NT2/D1 (cell line): Measurements from ENCODE around the gene HMX1.

Source experiments
- DNase-seq: peaks from one replicate; pipeline ENCODE4 v3.0.0-alpha.2; 2011; ENCODE audit warnings: low read depth, low spot score
- H3K27me3 ChIP-seq: 2 replicates; pipeline ENCODE4 v1.6.0; 2011; ENCODE audit warnings: mild to moderate bottlenecking; ENCODE audit not compliant: insufficient read length, insufficient read depth
- H3K36me3 ChIP-seq: 2 replicates; pipeline ENCODE4 v1.6.1; 2011; ENCODE audit warnings: mild to moderate bottlenecking, low read length, mixed read lengths; ENCODE audit not compliant: insufficient read depth, insufficient read length
- H3K4me1 ChIP-seq: 2 replicates; pipeline ENCODE4 v1.5.1; 2011; ENCODE audit not compliant: insufficient read depth, insufficient read length
- H3K4me3 ChIP-seq: 2 replicates; pipeline ENCODE4 v1.5.1; 2011; ENCODE audit warnings: low read depth; ENCODE audit not compliant: insufficient read length
- H3K9ac ChIP-seq: 2 replicates; pipeline ENCODE4 v1.6.0; 2011; ENCODE audit warnings: low read depth; ENCODE audit not compliant: insufficient read length
- H3K9me3 ChIP-seq: 2 replicates; pipeline ENCODE4 v1.5.1; 2011; ENCODE audit warnings: mild to moderate bottlenecking, low read length; ENCODE audit not compliant: insufficient read depth
- SUZ12 ChIP-seq: IDR thresholded peaks from 2 replicates; pipeline ENCODE4 v1.6.1; 2011; ENCODE audit not compliant: insufficient read length, insufficient read depth; ENCODE audit errors: extremely low read depth
- YY1 ChIP-seq: IDR thresholded peaks from 2 replicates; pipeline ENCODE4 v1.6.1; 2011; ENCODE audit not compliant: insufficient read length, insufficient read depth
- ZNF274 ChIP-seq: IDR thresholded peaks from 2 replicates; pipeline ENCODE4 v1.6.1; 2011; ENCODE audit warnings: mild to moderate bottlenecking, low read depth, low read length

HMX1 gene

GRCh38 chr4:8864912-8865680 lies 6.5 kb downstream of the HMX1 start:
- H3K4me3 ChIP-seq = no peak overlapping the region
- no peak for DNase-seq
- H3K36me3 ChIP-seq = no peaks in the 10 kb centered on the region
- H3K9me3 ChIP-seq = no peaks in the 10 kb centered on the region
- no peak overlapping the region for H3K9ac ChIP-seq
- peaks cover 99% of the 10 kb centered on the region for H3K27me3 ChIP-seq
- TF ChIP-seq YY1 (no peak), ZNF274 (no peak), SUZ12 (no peak)
- H3K4me1 ChIP-seq = peaks cover 30% of the 10 kb centered on the region

GRCh38 chr4:8863686-8864682 lies 7.7 kb downstream of the HMX1 start:
- Histone ChIP-seq H3K9ac (no peak overlapping the region), H3K27me3 (peaks cover 99% of the 10 kb centered on the region)

GRCh38 chr4:8862800-8863685 lies 8.6 kb downstream of the HMX1 start:
- Histone ChIP-seq H3K9me3 (no peaks in the 10 kb centered on the region), H3K4me3 (no peak overlapping the region), H3K4me1 (peaks cover 33% of the 10 kb centered on the region), H3K27me3 (peaks cover 99% of the 10 kb centered on the region), H3K36me3 (no peaks in the 10 kb centered on the region), H3K9ac (no peak overlapping the region)
- TF ChIP-seq ZNF274 = no peak
- TF ChIP-seq YY1 = no peak
- TF ChIP-seq SUZ12 = no peak
- no peak for DNase-seq

More at GRCh38 chr4:8863686-8864682, 7.7 kb downstream of the HMX1 start:
- Histone ChIP-seq H3K36me3 (no peaks in the 10 kb centered on the region), H3K9me3 (no peaks in the 10 kb centered on the region), H3K4me3 (no peak overlapping the region), H3K4me1 (peaks cover 33% of the 10 kb centered on the region)
- TF ChIP-seq ZNF274 = no peak
- TF ChIP-seq YY1 = no peak
- TF ChIP-seq SUZ12 = no peak
- DNase-seq = no peak

GRCh38 chr4:8862334-8862733 lies 9.3 kb downstream of the HMX1 start:
- no peaks in the 10 kb centered on the region for H3K9me3 ChIP-seq
- no peak for TF ChIP-seq ZNF274
- no peak for TF ChIP-seq SUZ12
- no peak for TF ChIP-seq YY1
- H3K9ac ChIP-seq = no peak overlapping the region
- no peak overlapping the region for H3K4me3 ChIP-seq
- H3K36me3 ChIP-seq = no peaks in the 10 kb centered on the region
- DNase-seq = no peak
- peaks cover 32% of the 10 kb centered on the region for H3K4me1 ChIP-seq
- H3K27me3 ChIP-seq = peaks cover 99% of the 10 kb centered on the region

- TF ChIP-seq YY1 (no peak), ZNF274 (no peak), SUZ12 (peak; percentile 75)
- Histone ChIP-seq H3K4me3 (peak overlapping the region; percentile 53), H3K4me1 (peaks cover 30% of the 10 kb centered on the region), H3K36me3 (no peaks in the 10 kb centered on the region), H3K9me3 (no peaks in the 10 kb centered on the region), H3K27me3 (peaks cover 99% of the 10 kb centered on the region), H3K9ac (peak overlapping the region; percentile 80)
- DNase-seq = no peak
Observed at GRCh38 chr4:8861576-8862295, 9.9 kb downstream of the HMX1 start.

- H3K4me1 ChIP-seq = peaks cover 31% of the 10 kb centered on the region
- H3K36me3 ChIP-seq = no peaks in the 10 kb centered on the region
- peak overlapping the region; percentile 53 for H3K4me3 ChIP-seq
- peaks cover 99% of the 10 kb centered on the region for H3K27me3 ChIP-seq
- H3K9ac ChIP-seq = peak overlapping the region; percentile 80
- no peaks in the 10 kb centered on the region for H3K9me3 ChIP-seq
- TF ChIP-seq YY1 = no peak
- TF ChIP-seq SUZ12 = peak; percentile 68
- DNase-seq = no peak
Observed at GRCh38 chr4:8860892-8861575, 10.6 kb downstream of the HMX1 start.
